HG03558 (cell line): ENCODE results near the gene DZIP1.
"Not testable (repeated sequence)": the region's sequence is repeated elsewhere in the genome, so short reads cannot be mapped to it uniquely, and the experiment has no call there.

Experiments used
- ATAC-seq: cut with Tn5 transposase; IDR thresholded peaks from one replicate; pipeline ENCODE4 v1.9.1; 2021; ENCODE audit warnings: moderate number of reproducible peaks; ENCODE audit not compliant: unreplicated experiment; ENCODE audit errors: extremely low read depth

Gene DZIP1

DNA sequence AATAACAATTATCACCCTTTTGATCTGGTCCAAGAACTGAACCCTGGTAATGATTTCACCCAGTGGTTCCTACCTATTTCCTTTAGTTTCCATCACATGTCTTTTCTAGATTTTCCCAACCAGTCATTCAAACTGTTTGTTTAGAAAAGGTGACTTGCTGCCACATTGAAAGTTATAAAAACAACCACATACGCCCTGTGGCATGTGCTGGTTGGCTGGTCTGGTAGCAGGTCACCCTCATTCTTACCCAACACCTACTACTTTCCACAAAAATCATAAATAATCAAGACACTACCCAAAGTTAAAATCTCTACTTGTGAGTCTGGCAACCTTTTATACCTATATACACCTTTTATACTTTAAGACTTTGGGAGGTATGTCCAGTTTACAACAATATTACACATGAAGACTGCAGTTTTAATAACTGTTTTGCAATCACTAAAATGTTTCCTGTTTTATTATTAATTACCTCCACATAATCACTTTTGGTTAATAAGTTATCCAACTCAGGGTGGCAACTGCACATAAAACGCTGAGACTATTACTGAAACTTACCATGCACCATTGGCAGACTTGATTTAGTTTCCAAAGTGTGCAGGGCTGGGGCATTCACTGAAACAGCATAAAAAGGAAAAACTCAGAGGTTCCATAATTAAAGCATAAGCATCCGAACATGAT lies 38.9 kb downstream of the DZIP1 start:
- ATAC-seq: no peak

DNA sequence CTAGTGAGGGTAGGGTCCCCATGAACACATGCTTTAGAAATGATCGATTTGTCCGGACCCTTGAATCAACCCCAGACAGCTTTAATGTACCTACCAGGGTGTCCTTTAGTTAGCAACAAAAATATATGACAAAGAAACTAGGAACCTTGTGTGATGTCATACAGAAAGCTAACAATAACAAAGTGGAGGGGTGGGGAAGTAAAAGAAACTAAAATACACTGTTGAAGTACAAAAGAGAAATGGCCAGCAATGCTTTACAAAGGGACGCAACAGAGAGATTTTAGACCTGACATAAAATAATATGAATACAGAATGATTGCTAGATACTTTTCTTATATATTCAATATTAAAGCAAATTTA lies 40.0 kb downstream of the DZIP1 start:
- no peak for ATAC-seq

DNA sequence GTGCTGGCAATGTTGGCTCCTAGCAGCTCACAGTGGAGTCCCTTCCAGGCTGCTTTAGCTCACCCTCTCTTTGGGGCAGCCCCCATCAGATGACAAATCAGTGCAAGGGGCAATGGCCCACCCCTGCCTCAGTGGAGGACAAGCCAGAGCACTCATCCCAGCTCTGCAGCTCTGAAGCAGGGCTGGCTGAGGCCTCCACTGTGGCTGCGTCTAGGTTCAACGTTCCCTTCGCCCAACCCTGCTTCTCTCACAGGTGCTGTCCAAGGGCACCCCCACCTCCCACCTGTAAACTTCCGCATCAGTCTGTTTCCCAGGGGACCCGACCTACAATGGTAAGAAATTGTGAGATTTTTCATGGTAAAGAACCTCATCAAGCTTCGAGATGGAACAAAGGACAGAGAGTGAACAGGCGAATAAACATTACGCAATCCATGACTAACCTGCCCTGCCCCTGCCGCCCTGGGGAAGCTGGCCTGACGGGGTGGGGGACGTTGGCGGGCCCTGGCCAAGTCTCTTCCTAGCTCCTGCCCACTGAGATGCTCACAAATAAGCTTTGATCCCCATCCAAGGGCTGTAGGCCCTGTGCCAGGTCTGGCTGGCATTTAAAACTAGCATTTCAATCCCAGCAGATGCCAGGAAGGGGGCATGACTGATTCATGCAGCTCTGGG lies 40.5 kb downstream of the DZIP1 start:
- ATAC-seq: no peak

DNA sequence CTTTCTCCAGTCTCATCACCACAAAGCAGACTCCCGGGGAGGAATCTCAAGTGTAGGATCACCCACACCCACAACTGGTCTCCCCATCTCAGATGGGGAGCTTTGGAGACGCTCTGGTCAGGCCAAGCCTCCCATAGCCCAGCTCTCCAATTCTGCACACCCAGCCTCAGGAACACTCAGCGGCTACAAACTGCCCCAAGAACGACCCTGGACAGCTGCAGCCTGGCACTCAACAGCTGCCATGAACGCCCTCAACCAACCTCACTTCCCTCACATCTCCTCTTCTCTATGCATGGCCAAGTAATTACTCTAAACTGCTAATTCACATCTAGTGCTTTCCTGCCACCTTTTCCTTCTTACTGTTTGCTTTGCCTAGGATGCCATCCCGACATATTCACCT lies 42.6 kb downstream of the DZIP1 start:
- no peak for ATAC-seq

DNA sequence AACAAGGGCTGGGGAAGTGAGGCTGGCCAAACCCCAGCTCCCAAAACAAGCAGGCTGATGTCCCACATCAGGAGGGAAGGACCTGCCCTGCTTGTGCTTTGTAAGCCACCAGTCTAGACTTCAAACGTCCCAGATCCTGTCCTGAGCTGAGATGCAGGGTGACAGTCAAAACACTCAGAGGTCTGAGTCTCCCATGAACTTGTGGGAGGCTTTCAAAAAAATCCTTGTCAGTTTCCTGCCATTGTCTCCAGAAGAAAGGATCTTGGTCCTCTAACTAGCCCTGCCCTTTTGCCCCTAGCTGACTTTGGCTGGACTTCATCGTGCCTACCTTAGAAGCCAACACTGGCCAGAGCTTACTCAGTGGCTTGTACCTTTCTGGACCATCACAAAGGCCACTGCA lies 43.3 kb downstream of the DZIP1 start:
- no peak for ATAC-seq

DNA sequence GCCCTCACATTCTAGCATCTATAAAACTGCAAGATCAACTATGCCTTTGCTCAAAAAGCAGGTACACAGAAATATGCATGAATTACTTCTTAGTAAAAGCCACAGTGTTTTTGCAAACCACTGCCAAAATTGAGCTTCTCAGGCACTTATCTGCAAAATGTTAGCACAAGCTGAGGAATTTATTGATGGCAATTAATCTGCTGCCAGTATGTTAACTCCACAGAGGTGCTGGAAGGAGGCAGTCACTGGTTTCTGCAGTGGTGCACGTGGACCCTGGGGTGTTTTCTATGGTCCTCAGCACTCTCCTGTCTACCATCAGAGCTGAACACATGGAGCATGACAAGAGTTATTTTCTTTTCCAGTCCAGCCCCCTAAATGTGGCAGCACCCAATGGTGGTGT lies 47.8 kb downstream of the DZIP1 start:
- ATAC-seq: no peak

DNA sequence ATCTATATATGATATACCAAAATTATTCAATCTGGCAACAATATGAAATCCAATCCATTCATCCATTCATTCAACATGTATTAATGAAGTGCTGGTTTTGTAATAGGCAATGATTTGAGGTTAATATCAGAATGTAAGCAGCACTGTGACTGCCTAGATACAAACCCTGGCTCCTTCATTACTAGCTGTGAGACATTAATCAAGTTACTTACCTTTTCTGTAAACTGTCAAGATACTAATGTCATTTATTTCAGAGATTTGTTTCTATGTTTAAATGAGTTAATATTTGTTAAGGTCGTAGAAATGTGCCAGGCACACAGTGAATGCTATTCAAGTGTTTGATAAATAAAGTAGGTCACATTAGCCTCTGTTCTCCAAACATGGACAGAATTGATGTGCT lies 51.0 kb downstream of the DZIP1 start:
- no peak for ATAC-seq

DNA sequence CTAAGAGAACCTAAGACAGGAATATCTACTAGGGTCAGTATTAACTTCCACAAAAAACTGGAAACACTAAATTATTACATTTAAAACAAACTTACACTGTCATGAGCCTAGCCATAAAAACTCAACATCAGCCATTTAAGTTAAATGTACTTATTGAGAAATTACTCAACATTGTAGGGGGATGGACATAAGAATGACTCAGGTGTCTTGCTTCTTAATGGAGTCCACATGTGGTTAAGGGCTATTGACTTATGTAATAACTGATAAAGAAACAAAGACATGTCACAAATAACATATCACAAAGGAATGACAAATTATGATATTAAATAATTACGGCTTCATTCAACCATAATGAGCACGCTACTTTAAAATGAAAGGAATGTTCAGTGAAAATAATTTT lies 55.8 kb downstream of the DZIP1 start:
- no peak for ATAC-seq

DNA sequence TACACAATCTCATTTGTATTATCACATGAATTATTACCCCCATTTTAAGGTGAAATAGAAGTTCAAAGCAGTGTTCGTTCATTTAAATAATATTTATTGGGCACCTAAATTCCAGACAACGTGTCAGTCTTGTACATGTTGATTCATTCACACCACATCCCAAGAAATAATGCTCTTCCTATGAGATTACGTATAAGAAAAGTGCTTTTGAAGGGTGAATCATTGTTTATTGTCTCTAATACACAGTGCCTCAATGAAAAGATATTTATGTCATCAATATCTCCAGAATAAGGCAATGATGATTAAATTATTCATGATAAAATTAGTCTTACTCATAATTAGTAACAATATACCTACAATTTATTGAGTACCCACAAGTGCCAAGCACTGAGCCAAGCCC lies 56.4 kb downstream of the DZIP1 start:
- no peak for ATAC-seq

DNA sequence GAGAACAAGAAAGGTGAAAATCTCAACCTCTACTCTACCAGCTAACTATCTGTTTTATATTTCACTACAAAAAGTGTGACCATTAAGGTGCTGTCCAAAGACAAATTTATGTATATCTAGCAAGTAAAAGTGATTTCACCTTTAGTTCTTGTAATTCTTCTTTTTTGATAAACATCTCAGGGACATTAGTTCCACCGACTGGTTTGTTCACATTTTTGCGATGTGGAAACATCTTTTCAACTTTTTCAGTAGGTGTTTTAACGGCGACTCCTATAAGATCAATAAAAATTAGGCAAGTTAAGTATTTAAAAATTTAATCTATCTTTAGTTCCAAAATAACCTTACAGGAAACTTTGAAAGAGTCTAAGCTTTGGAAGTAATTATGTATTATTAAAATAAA lies 58.6 kb downstream of the DZIP1 start:
- no peak for ATAC-seq

DNA sequence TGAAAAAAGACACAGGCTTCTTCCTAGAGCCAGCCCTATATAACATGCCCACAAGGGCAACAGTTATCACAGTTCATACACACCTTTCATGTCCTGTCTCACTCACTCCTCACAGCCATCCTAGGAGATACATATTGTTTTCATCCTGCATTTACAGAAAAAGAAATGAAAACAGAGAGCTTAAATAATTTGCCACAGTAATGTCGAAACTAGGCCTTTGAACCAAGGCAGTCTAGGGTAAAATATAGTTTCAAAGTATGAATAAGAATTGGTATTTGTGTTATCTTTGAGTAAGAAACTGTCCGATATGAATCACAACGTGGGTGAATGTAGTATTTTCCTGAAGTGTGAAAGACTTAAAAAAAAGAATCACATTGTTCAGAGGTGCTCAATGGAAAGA lies 65.2 kb downstream of the DZIP1 start:
- ATAC-seq: peak; percentile 92

DNA sequence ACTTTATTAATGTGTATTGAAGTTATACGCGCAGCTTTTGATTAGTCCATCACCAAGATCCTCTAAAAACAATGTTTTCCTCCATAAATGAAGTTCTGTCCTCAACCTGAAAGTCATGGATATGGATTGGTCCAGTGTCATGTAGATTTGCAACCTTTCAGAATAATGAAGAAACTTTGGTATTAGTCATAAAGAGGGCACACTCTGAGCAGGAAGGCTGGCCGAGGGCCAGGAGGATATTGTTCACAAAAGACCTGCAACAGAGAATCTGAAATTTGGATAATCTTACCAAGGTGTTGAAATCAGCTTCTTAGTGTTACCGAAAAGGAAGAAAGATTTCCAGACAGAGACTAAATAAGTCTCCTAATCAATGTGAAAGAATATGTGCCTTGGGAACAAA lies 71.3 kb downstream of the DZIP1 start:
- ATAC-seq: no peak

DNA sequence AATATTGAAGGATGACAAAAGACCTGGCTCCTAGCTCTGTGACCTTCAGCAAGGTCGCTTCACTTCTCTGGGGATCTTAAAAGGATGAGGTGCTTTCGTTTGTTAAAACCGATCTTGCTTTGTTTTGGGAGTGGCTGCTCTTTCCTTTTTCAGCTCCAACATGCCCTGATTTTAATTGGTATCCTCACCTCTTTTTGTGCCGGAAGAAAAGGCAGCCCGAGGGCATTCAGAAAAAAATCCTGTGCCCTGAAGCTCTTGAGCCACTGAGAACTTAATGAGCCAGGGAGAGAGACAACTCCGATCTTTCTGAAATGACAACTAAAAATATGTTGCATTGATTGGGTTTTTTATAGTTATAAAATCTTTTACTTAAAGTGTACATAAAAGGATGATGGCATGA lies 72.6 kb downstream of the DZIP1 start:
- no peak for ATAC-seq

DNA sequence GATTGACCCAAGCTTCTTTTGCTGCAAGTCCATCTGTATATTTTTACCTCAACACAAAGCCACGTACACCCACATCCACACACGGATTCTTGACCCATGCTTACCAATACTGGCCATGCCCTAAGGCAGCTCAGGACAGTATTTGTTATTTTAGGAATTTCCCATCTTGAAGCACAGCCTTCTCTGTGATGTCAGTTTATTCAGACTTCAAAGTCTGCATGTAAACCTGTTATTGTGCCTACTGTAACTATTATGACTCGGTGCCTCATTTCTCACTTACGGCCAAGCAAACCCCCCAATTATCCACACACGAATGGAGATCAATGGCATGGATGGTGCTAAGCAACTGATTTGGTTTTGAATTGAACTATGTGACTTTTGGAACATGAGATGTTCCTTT lies 74.5 kb downstream of the DZIP1 start:
- ATAC-seq: no peak

DNA sequence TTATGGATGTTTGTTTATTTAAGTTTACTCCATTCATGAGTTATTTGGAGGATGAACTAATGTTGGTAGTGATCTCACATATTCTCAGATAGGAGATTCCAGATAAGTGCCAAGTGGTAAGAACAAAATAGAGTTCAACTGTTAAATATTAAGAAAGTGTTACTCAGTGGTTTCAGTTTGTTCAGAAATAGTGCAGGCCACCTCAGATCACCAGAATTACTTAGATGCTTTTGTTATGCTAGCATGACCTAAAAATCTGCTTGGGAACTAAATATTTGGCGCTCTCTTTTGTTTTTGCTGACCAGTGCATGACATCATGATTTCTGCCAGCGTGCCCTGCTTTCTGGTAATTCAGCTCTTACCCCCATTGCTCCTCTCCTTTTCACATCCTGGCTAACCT lies 76.4 kb downstream of the DZIP1 start:
- ATAC-seq: no peak

DNA sequence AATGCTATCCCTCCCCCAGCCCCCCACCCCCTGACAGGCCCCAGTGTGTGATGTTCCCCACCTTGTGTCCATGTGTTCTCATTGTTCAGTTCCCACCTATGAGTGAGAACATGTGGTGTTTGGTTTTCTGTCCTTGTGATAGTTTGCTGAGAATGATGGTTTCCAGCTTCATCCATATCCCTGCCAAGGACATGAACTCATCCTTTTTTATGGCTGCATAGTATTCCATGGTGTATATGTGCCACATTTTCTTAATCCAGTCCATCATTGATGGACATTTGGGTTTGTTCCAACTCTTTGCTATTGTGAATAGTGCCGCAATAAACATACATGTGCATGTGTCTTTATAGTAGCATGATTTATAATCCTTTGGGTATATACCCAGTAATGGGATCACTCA lies 78.7 kb downstream of the DZIP1 start:
- not testable (repeated sequence) for ATAC-seq

DNA sequence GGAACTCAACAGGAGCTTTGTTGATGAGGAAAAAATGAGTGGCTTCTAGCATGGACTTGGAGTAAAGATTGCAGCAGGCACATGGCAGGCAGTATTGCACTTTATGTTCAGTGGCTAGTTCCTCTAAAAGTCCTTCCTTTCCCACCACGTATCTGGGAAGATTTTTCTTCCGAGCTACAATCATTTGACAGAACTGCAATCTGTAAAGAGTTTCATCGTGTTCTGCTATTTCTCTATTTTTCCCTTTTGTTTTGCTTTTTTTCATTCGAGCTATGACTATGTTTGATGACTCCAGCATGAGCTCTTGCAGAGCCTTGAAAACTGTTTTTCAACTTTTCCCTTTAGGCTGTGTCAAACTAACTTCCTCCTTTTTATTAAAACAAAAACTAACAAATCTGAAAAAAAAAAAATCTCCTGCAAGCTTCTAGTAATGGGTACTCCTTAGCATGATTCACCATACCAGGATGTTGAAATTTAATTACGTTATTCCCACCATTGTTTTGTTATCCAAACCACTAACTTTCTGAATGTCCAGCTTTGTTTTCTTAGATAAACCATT lies 79.7 kb downstream of the DZIP1 start:
- no peak for ATAC-seq

DNA sequence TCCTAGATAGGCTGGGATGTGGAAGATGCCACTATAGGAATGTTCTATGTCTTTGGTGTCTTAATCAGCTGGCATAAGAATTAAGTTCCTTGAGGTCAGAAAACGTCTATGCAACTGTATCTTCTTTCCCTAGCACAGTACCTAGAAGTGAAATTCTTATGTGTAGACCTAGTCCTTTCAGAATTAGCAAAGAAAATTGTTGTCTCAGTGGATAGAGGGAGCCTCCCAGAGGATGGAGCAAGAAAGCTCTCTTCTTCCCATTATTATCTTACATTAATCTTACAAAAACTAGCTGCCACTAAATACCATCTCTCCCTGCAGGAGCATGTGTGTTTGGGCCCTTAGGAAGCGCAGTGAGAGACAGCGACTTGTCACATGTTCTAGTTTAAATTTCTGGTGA lies 80.4 kb downstream of the DZIP1 start:
- ATAC-seq: no peak

DNA sequence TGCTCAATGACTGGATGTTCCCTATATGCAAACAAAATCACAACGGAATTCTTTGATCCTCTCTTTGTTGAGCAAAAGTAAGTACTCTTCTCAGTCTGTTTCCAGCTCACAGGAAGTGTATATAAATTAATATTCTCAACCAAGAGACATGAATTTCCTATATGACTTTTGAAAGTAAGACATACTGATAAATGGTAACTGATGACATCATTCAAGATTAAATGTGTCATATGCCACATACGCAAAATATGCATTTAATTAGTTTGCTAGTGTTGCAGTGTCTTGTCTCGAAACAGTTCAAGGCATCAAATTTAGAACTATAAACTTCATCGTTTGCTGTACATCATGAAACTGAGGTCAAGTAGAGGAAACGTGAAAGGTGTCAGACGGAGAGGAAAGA lies 84.1 kb downstream of the DZIP1 start:
- no peak for ATAC-seq

DNA sequence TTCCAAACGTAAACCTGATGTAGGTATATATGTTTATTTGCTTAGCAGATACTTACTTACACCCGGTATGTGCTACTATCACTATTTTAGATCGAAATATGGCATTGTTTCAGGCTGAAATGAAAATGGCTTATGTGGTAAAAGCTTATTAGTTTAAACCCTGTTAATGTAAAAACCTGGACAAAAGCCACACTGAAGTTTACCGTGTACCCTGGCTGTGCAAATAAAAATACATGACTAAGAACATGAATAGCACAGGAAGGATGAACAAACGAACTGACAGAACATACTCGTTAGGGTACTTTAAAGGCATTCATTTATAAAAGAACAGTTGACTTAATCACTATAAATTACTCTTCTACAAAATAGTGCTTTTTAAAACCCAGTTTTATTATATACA lies 85.4 kb downstream of the DZIP1 start:
- ATAC-seq: no peak

DNA sequence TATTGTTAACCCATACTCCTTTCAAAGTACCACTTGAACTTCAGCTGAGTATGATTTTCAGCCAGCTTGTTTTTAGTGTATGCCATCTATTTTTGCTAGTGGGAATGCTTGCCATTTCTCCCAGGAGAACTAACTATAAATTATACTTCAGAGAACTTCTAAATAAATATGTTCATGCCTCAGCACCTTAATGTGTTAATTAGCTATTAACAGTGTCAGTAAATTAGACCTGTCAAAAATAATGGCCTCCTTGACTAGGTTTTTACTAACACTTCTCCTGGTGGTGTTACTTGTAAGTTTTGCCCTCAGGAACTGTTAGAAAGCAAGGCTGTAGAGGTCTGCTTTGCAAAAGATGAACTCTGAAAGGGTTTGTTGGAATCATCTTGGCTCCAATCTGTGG lies 87.5 kb downstream of the DZIP1 start:
- no peak for ATAC-seq
